ENCODE measurements around the gene FMO5. TPM values are rescaled to one million over a fixed set of nuclear protein-coding genes. Genes with fewer than 3 reads are reported as not detected.

Gene FMO5
- total RNA-seq, 1 experiment from 2014 or later, result 0.57 TPM

DNA sequence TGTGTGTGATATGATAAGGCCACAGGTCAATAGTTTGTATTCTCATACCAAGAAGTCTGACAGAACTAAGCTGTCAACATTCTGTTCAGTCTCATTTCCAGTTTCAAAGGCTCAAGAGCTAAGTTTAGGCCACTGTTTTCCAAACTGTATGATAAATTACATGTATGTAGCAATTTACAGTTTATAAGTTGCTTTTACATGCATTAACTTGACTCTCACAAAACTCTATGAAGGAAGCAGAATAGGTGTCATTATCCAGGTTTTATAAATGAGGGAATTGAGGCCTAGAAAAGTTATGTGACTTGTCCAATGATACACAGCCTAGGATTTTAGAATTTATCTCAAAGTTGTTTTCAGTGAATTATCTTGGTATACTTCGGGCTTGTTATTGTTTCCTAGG is 23.4 kb downstream of the FMO5 start:
- no peaks in the 10 kb centered on the region; the same call in 1 of the 2 replicates for H3K27me3 ChIP-seq (ENCODE audit: control insufficient read depth, insufficient read depth, low read length)
- no peak overlapping the region for H3K27ac ChIP-seq (ENCODE audit: low read length)
- intact Hi-C loops (cut with micrococcal nuclease; ENCODE audit: unreplicated experiment), result no loop called here
- no peaks in the 10 kb centered on the region for H3K9me3 ChIP-seq (ENCODE audit: control insufficient read depth, insufficient read depth, low read depth, low read length)
- POLR2A ChIA-PET, result no interaction called here
- no peak overlapping the region for H3K4me3 ChIP-seq (ENCODE audit: low read depth in 2 of 2, low read length in 2 of 2)
- no peaks in the 10 kb centered on the region for H3K4me1 ChIP-seq (ENCODE audit: control insufficient read depth, insufficient read depth, low read length)
- in situ Hi-C loops (cut with HindIII; ENCODE audit: low pct_unique_long_range_greater_than_20kb, low sequenced_read_pairs), result no loop called here
- H3K36me3 ChIP-seq (ENCODE audit: control insufficient read depth, insufficient read depth, low read length), result no peaks in the 10 kb centered on the region
- BruUV-seq (replicated peaks), result no TSS peak
- DNase-seq (ENCODE audit: low read depth, low spot score) (no peak), ATAC-seq (no peak)
- TF ChIP-seq REST (IDR thresholded peaks at IDR 0.05; ENCODE audit: insufficient read depth in 1 of 2, low read depth in 2 of 2, low read length in 1 of 2) (no peak), TCF7L2 (IDR thresholded peaks at IDR 0.05; ENCODE audit: low read depth, low read length) (no peak), POLR2AphosphoS5 (IDR thresholded peaks at IDR 0.05; ENCODE audit: low read depth, low read length) (no peak), CTCF (IDR thresholded peaks at IDR 0.05) (no peak), SIN3A (IDR thresholded peaks at IDR 0.05; ENCODE audit: borderline replicate concordance, insufficient read depth, low read depth, low read length) (no peak)
- CTCF ChIA-PET, result no interaction called here

GRCh38 chr1:147201276-147201675 is 23.9 kb downstream of the FMO5 start:
- no peaks in the 10 kb centered on the region for H3K9me3 ChIP-seq (ENCODE audit: control insufficient read depth, insufficient read depth, low read depth, low read length)
- in situ Hi-C loops (cut with HindIII; ENCODE audit: low pct_unique_long_range_greater_than_20kb, low sequenced_read_pairs), result no loop called here
- CTCF ChIA-PET, result no interaction called here

More at GRCh38 chr1:147201276-147201675, 23.9 kb downstream of the FMO5 start:
- Histone ChIP-seq H3K27me3 (ENCODE audit: control insufficient read depth, insufficient read depth, low read length) (peaks cover 3% of the 10 kb centered on the region; the same call in 1 of the 2 replicates), H3K36me3 (ENCODE audit: control insufficient read depth, insufficient read depth, low read length) (no peaks in the 10 kb centered on the region), H3K4me3 (ENCODE audit: low read depth in 2 of 2, low read length in 2 of 2) (no peak overlapping the region), H3K4me1 (ENCODE audit: control insufficient read depth, insufficient read depth, low read length) (no peaks in the 10 kb centered on the region), H3K27ac (ENCODE audit: low read length) (no peak overlapping the region)
- BruUV-seq (replicated peaks), result no TSS peak
- TF ChIP-seq SIN3A (IDR thresholded peaks at IDR 0.05; ENCODE audit: borderline replicate concordance, insufficient read depth, low read depth, low read length) (no peak), CTCF (IDR thresholded peaks at IDR 0.05) (no peak), REST (IDR thresholded peaks at IDR 0.05; ENCODE audit: insufficient read depth in 1 of 2, low read depth in 2 of 2, low read length in 1 of 2) (no peak), POLR2AphosphoS5 (IDR thresholded peaks at IDR 0.05; ENCODE audit: low read depth, low read length) (no peak), TCF7L2 (IDR thresholded peaks at IDR 0.05; ENCODE audit: low read depth, low read length) (no peak)
- ATAC-seq (no peak), DNase-seq (ENCODE audit: low read depth, low spot score) (no peak)
- POLR2A ChIA-PET, result no interaction called here
- intact Hi-C loops (cut with micrococcal nuclease; ENCODE audit: unreplicated experiment), result no loop called here
